Measurements from ENCODE around the gene FBXO34.

DNA sequence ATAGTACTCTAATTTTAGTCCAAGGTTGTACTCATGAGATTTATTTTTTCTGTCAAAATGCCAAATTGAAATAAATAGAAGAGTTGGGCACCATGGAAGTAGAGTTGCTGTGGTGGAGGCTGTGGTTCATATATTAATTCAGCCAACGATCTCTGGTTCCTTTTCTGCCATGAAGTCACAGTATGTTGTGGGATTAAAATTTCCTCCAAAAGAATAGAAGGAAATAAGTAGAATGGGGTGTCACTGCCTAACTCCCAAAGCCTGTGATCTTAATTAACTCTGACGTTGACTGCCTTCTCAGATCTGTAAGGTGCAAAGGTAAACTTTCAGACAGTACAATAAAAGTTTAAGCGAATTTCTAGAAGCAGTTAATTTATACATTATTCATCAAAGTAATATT lies 37.6 kb upstream of the FBXO34 start:
- TF ChIP-seq, protein P1, sequence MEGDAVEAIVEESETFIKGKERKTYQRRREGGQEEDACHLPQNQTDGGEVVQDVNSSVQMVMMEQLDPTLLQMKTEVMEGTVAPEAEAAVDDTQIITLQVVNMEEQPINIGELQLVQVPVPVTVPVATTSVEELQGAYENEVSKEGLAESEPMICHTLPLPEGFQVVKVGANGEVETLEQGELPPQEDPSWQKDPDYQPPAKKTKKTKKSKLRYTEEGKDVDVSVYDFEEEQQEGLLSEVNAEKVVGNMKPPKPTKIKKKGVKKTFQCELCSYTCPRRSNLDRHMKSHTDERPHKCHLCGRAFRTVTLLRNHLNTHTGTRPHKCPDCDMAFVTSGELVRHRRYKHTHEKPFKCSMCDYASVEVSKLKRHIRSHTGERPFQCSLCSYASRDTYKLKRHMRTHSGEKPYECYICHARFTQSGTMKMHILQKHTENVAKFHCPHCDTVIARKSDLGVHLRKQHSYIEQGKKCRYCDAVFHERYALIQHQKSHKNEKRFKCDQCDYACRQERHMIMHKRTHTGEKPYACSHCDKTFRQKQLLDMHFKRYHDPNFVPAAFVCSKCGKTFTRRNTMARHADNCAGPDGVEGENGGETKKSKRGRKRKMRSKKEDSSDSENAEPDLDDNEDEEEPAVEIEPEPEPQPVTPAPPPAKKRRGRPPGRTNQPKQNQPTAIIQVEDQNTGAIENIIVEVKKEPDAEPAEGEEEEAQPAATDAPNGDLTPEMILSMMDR (IDR thresholded peaks at IDR 0.05) = no peak
- no peak for TF ChIP-seq POLR2AphosphoS5 (IDR thresholded peaks at IDR 0.05; ENCODE audit: low read depth, low read length)

Measured in Panc1 (cell line).